HL-60 (cell line): Measurements from ENCODE around the gene TGFBR3L.

Source experiments
- DNase-seq, 2 experiments: peaks; one replicate each; pipeline ENCODE4 v3.0.0-alpha.2; 2010 to 2020; ENCODE audit warnings: low read depth in 1 of 2, low spot score in 1 of 2
- H3K27ac ChIP-seq: fragments of 250-450 bp; sonication (Bioruptor Pico); replicated peaks from 2 replicates; pipeline ENCODE4 v1.5.1; 2020; ENCODE audit warnings: mild to moderate bottlenecking, moderate library complexity
- H3K27me3 ChIP-seq: fragments of 250-450 bp; sonication (Bioruptor Pico); 2 replicates; pipeline ENCODE4 v1.5.1; 2021; ENCODE audit warnings: mild to moderate bottlenecking, moderate library complexity; ENCODE audit not compliant: insufficient read depth, poor library complexity, severe bottlenecking
- H3K4me3 ChIP-seq: replicated peaks from 2 replicates; pipeline ENCODE4 v1.5.1; 2011; ENCODE audit warnings: mild to moderate bottlenecking, control low read depth, low read length; ENCODE audit not compliant: insufficient read depth
- CTCF ChIP-seq: IDR thresholded peaks from one replicate; pipeline ENCODE4 v1.5.1; 2011; ENCODE audit warnings: low read length, control low read depth, inconsistent platforms; ENCODE audit not compliant: insufficient read depth
- GABPA ChIP-seq: IDR thresholded peaks from 2 replicates; pipeline ENCODE4 v1.6.1; 2012; ENCODE audit warnings: low read depth
- POLR2AphosphoS5 ChIP-seq: IDR thresholded peaks from 2 replicates; pipeline ENCODE4 v1.6.1; 2012; ENCODE audit warnings: low read depth
- REST ChIP-seq: IDR thresholded peaks from 2 replicates; pipeline ENCODE4 v1.6.1; 2012; ENCODE audit warnings: low read depth; ENCODE audit not compliant: insufficient replicate concordance
- SPI1 ChIP-seq: IDR thresholded peaks from 2 replicates; pipeline ENCODE4 v1.6.1; 2012; ENCODE audit warnings: low read depth, mild to moderate bottlenecking, borderline replicate concordance

The TGFBR3L gene

GRCh38 chr19:7913652-7914051, 978 bp upstream of the TGFBR3L start:
- H3K27ac ChIP-seq, result no peak overlapping the region
- TF ChIP-seq SPI1, result no peak
- TF ChIP-seq POLR2AphosphoS5, result no peak
- TF ChIP-seq CTCF, result no peak
- TF ChIP-seq REST, result no peak
- no peak for TF ChIP-seq GABPA
- no peak for DNase-seq
- H3K27me3 ChIP-seq, result peaks cover 3% of the 10 kb centered on the region
- H3K4me3 ChIP-seq, result no peak overlapping the region

GRCh38 chr19:7914099-7914498, 531 bp upstream of the TGFBR3L start:
- TF ChIP-seq CTCF, result no peak
- no peak; the same call in 1 of the 2 replicates for TF ChIP-seq POLR2AphosphoS5
- no peak for TF ChIP-seq GABPA
- TF ChIP-seq REST, result no peak
- no peak for TF ChIP-seq SPI1
- Histone ChIP-seq H3K4me3 (no peak overlapping the region), H3K27me3 (peaks cover 3% of the 10 kb centered on the region), H3K27ac (no peak overlapping the region)
- no peak for DNase-seq

- DNase-seq, result no peak
- Histone ChIP-seq H3K27ac (no peak overlapping the region), H3K27me3 (peaks cover 3% of the 10 kb centered on the region), H3K4me3 (peak overlapping the region; percentile 44)
- TF ChIP-seq POLR2AphosphoS5, result no peak
- no peak for TF ChIP-seq REST
- no peak for TF ChIP-seq CTCF
- TF ChIP-seq SPI1, result no peak
- no peak for TF ChIP-seq GABPA
These were observed 846 bp downstream of the TGFBR3L start for GRCh38 chr19:7915250-7916102.
